HepG2 (cell line): ENCODE measurements around the gene PLXNA4. TPM values are rescaled to one million over a fixed set of nuclear protein-coding genes. Genes with fewer than 3 reads are reported as not detected.

Experiments
- ATAC-seq: fragments of 200-7000 bp; cut with Tn5 transposase; 3 replicates; pipeline ENCODE4 v1.9.1; 2020; ENCODE audit warnings: mild to moderate bottlenecking, moderate library complexity
- BruUV-seq: library from RNA; stranded (reverse); fragments of 400-500 nt; replicated peaks from 2 replicates; lab custom pipeline; 2021; lab: Mats Ljungman, UMichigan
- CTCF ChIA-PET: fragments of 300-600 bp; formaldehyde crosslinking; extraction: SDS; loops from one replicate; lab custom pipeline; 2021; ENCODE audit warnings: low total read pairs, inconsistent platforms, low intra/inter-chr PET ratio; lab: Yijun Ruan, JAX
- POLR2A ChIA-PET: fragments of 350-600 bp; sonication (Branson Sonifier 250); formaldehyde crosslinking; loops from one replicate; lab custom pipeline; 2020; ENCODE audit warnings: antibody characterized with exemption, inconsistent platforms; lab: Yijun Ruan, JAX
- DNase-seq: peaks from one replicate; pipeline ENCODE4 v3.0.0-alpha.2; 2015; ENCODE audit warnings: low spot score
- FAIRE-seq: peaks from 3 replicates; lab custom pipeline; 2011; peaks lifted over from hg19 to GRCh38; lab: Jason Lieb, UNC
- H2AFZ ChIP-seq: one replicate; pipeline ENCODE4 v1.6.1; 2011; ENCODE audit warnings: low read length, inconsistent platforms
- H3K27ac ChIP-seq: fragments of 300-600 bp; 3 replicates; pipeline ENCODE4 v1.8.0; 2011; ENCODE audit warnings: mixed run types, mild to moderate bottlenecking, mixed read lengths, low read length, inconsistent platforms; ENCODE audit not compliant: insufficient read depth; ENCODE audit errors: extremely low read length
- H3K27me3 ChIP-seq, 2 experiments: fragments of 200-600 bp in 1 of 2; 2 replicates in 1 of 2; 3 replicates in 1 of 2; pipeline versions ENCODE4 v1.6.0 to v1.8.0; 2011; ENCODE audit warnings: low read length in 2 of 2, mild to moderate bottlenecking in 2 of 2, moderate library complexity in 2 of 2, inconsistent platforms in 1 of 2; ENCODE audit not compliant: insufficient read depth in 2 of 2, control insufficient read depth in 1 of 2
- H3K36me3 ChIP-seq, 2 experiments: fragments of 200-600 bp in 1 of 2; replicated peaks in 1 of 2; 2 replicates in 1 of 2; 3 replicates in 1 of 2; pipeline versions ENCODE4 v1.5.1 to v1.8.0; 2011; ENCODE audit warnings: low read length in 2 of 2, inconsistent platforms in 1 of 2; ENCODE audit not compliant: insufficient read depth in 2 of 2, control insufficient read depth in 1 of 2
- H3K4me1 ChIP-seq: 2 replicates; pipeline ENCODE4 v1.5.1; 2012; ENCODE audit warnings: low read length, inconsistent platforms; ENCODE audit not compliant: insufficient read depth
- H3K4me2 ChIP-seq: 2 replicates; pipeline ENCODE4 v1.6.0; 2011; ENCODE audit warnings: low read depth, low read length, inconsistent platforms
- H3K4me3 ChIP-seq, 3 experiments: fragments of 200-600 bp in 1 of 3; sonication (generic), shearing (Covaris generic) in 1 of 3; replicated peaks in 1 of 3; 2 replicates each; pipeline ENCODE4 v1.5.1; 2011 to 2016; ENCODE audit warnings: low read length in 3 of 3, inconsistent platforms in 2 of 3, low read depth in 2 of 3, mild to moderate bottlenecking in 2 of 3, control low read depth in 1 of 3, mixed read lengths in 1 of 3; ENCODE audit not compliant: insufficient read depth in 1 of 3
- H3K79me2 ChIP-seq: one replicate; pipeline ENCODE4 v1.6.1; 2011; ENCODE audit warnings: low read length, inconsistent platforms; ENCODE audit not compliant: insufficient read depth
- H3K9ac ChIP-seq: 2 replicates; pipeline ENCODE4 v1.6.0; 2011; ENCODE audit warnings: mild to moderate bottlenecking, low read depth, low read length, inconsistent platforms; ENCODE audit not compliant: insufficient read depth
- H3K9me3 ChIP-seq: 2 replicates; pipeline ENCODE4 v1.5.1; 2012; ENCODE audit warnings: mild to moderate bottlenecking, low read length
- H4K20me1 ChIP-seq: 2 replicates; pipeline ENCODE4 v1.6.0; 2011; ENCODE audit warnings: inconsistent platforms, mild to moderate bottlenecking, low read length, moderate library complexity; ENCODE audit not compliant: insufficient read depth
- CHD2 ChIP-seq: IDR thresholded peaks from 2 replicates; pipeline ENCODE4 v1.6.1; 2011; ENCODE audit warnings: low read depth, low read length, improper control_type of control experiment
- FOXO4 ChIP-seq: sonication (generic); formaldehyde crosslinking; conservative IDR thresholded peaks from 2 replicates; pipeline ENCODE4 v1.8.1; 2023; ENCODE audit warnings: missing genetic modification reagents
- FUBP1 ChIP-seq: sonication (generic); formaldehyde crosslinking; IDR thresholded peaks from 2 replicates; pipeline ENCODE4 v1.5.1; 2020; ENCODE audit warnings: missing genetic modification reagents, mild to moderate bottlenecking, borderline replicate concordance
- JARID2 ChIP-seq: sonication (generic); formaldehyde crosslinking; IDR thresholded peaks from 2 replicates; pipeline ENCODE4 v1.8.1; 2023; ENCODE audit warnings: missing genetic modification reagents, inconsistent platforms; ENCODE audit not compliant: insufficient replicate concordance
- MEIS1 ChIP-seq: sonication (generic); formaldehyde crosslinking; IDR thresholded peaks from 2 replicates; pipeline ENCODE4 v1.9.0; 2021; ENCODE audit warnings: mild to moderate bottlenecking, missing genetic modification reagents, moderate library complexity, borderline replicate concordance
- PAWR ChIP-seq: sonication (generic); formaldehyde crosslinking; IDR thresholded peaks from 2 replicates; pipeline ENCODE4 v1.4.0; 2020; ENCODE audit warnings: missing genetic modification reagents, mild to moderate bottlenecking, borderline replicate concordance
- SOX6 ChIP-seq, 2 experiments: fragments of 450-650 bp in 1 of 2; sonication (generic) in 1 of 2; formaldehyde crosslinking in 1 of 2; IDR thresholded peaks; 2 replicates each; pipeline versions ENCODE4 v1.4.0 to v1.6.1; 2017 to 2020; ENCODE audit warnings: antibody characterized with exemption in 1 of 2, mild to moderate bottlenecking in 1 of 2, missing genetic modification reagents in 1 of 2
- U2AF1 ChIP-seq: fragments of 200-400 bp; formaldehyde crosslinking; optimal IDR thresholded peaks from 2 replicates; pipeline ENCODE3; 2017; ENCODE audit warnings: mild to moderate bottlenecking, low read depth, low read length
- ZC3H13 ChIP-seq: sonication (generic); formaldehyde crosslinking; IDR thresholded peaks from 2 replicates; pipeline ENCODE4 v1.8.1; 2023; ENCODE audit warnings: mild to moderate bottlenecking, missing genetic modification reagents, moderate library complexity
- ZMAT3 ChIP-seq: sonication (generic); formaldehyde crosslinking; conservative IDR thresholded peaks from 2 replicates; pipeline ENCODE4 v1.7.0; 2021; ENCODE audit warnings: missing genetic modification reagents
- ZNF563 ChIP-seq: sonication (generic); formaldehyde crosslinking; IDR thresholded peaks from 2 replicates; pipeline ENCODE4 v1.8.0; 2022; ENCODE audit warnings: mild to moderate bottlenecking, moderate library complexity, missing genetic modification reagents
- ZNF577 ChIP-seq: sonication (generic); formaldehyde crosslinking; IDR thresholded peaks from 2 replicates; pipeline ENCODE4 v1.4.0; 2020; ENCODE audit warnings: mild to moderate bottlenecking, low read depth, missing genetic modification reagents, borderline replicate concordance
- ZNF878 ChIP-seq: sonication (generic); formaldehyde crosslinking; IDR thresholded peaks from 2 replicates; pipeline ENCODE4 v1.8.1; 2023; ENCODE audit warnings: mild to moderate bottlenecking, missing genetic modification reagents, moderate library complexity
- ZSCAN20 ChIP-seq: sonication (generic); formaldehyde crosslinking; IDR thresholded peaks from 2 replicates; pipeline ENCODE4 v1.4.0; 2020; ENCODE audit warnings: missing genetic modification reagents, mild to moderate bottlenecking, borderline replicate concordance
- WGBS: methylation state at CpG from one replicate; pipeline ENCODE4 v1.1.6; 2017; ENCODE audit warnings: low lambda C conversion rate; 5-methylcytosine and 5-hydroxymethylcytosine counted together
- in situ Hi-C: cut with HindIII; loops from 2 replicates; pipeline ENCODE4 v1.10.0; 2017; ENCODE audit warnings: low pct_unique_long_range_greater_than_20kb; ENCODE audit not compliant: extremely low pct_ligation_motif_present
- intact Hi-C: fragments of 100-400 bp; cut with micrococcal nuclease; formaldehyde crosslinking; loops from one replicate; pipeline ENCODE4 v1.10.0; 2022; ENCODE audit not compliant: unreplicated experiment
- polyA plus RNA-seq, 8 experiments: library from polyadenylated mRNA; depleted of rRNA in 3 of 8; stranded (reverse) in 7 of 8; unstranded in 1 of 8; fragments of >200 nt; fragmentation: Illumina TruSeq in 4 of 8; extraction: Trizol in 4 of 8; gene quantifications; 2 replicates each; pipeline versions ENCODE4 v1.2.1 to v1.2.3, GENCODE V29; 2011 to 2016; ENCODE audit warnings: low read depth in 4 of 8, missing spikeins in 1 of 8, mixed read lengths in 1 of 8; ENCODE audit not compliant: insufficient read depth in 1 of 8
- total RNA-seq, 5 experiments: library from RNA; depleted of rRNA; stranded (reverse); fragments of >200 nt; fragmentation: Illumina TruSeq; extraction: Trizol; gene quantifications; 2 replicates each; pipeline ENCODE4 v1.2.3, GENCODE V29; 2016; ENCODE audit warnings: low read depth in 1 of 5
- TF ChIP-seq, protein P1 (sequence below): sonication (generic); formaldehyde crosslinking; conservative IDR thresholded peaks from 2 replicates; pipeline ENCODE4 v1.4.0; 2020; ENCODE audit warnings: missing genetic modification reagents

The PLXNA4 gene
- total and polyA plus RNA-seq, 2 of the 13 experiments (the other 11 are each of a cell fraction or from before 2014, with no cell fraction given): 0.01 to 0.04 TPM

- intact Hi-C loops: no loop called here
- Histone ChIP-seq H3K4me1 (no peaks in the 10 kb centered on the region), H3K36me3 (no peaks in the 10 kb centered on the region), H3K4me2 (no peak overlapping the region), H3K9ac (no peak overlapping the region), H4K20me1 (no peaks in the 10 kb centered on the region), H3K4me3 (no peak overlapping the region), H3K27ac (no peak overlapping the region), H3K79me2 (no peaks in the 10 kb centered on the region), H3K27me3 (peaks cover 0 to 31% of the 10 kb centered on the region in 2 experiments; a peak in 4 of 5 replicates), H3K9me3 (no peaks in the 10 kb centered on the region), H2AFZ (no peak overlapping the region)
- TF ChIP-seq U2AF1 (no peak), ZSCAN20 (CRISPR knock-in tag) (no peak), FOXO4 (CRISPR knock-in tag) (no peak), ZC3H13 (CRISPR knock-in tag) (no peak), ZMAT3 (no peak), PAWR (CRISPR knock-in tag) (no peak), CHD2 (no peak), SOX6 (IDR thresholded peaks at IDR 0.05) (no peak), SOX6 (CRISPR knock-in tag; IDR thresholded peaks at IDR 0.05) (no peak), ZNF577 (CRISPR knock-in tag) (no peak), FUBP1 (CRISPR knock-in tag) (no peak), ZNF878 (CRISPR knock-in tag) (no peak), MEIS1 (CRISPR knock-in tag) (no peak), JARID2 (no peak), ZNF563 (CRISPR knock-in tag) (no peak)
- TF ChIP-seq, protein P1, sequence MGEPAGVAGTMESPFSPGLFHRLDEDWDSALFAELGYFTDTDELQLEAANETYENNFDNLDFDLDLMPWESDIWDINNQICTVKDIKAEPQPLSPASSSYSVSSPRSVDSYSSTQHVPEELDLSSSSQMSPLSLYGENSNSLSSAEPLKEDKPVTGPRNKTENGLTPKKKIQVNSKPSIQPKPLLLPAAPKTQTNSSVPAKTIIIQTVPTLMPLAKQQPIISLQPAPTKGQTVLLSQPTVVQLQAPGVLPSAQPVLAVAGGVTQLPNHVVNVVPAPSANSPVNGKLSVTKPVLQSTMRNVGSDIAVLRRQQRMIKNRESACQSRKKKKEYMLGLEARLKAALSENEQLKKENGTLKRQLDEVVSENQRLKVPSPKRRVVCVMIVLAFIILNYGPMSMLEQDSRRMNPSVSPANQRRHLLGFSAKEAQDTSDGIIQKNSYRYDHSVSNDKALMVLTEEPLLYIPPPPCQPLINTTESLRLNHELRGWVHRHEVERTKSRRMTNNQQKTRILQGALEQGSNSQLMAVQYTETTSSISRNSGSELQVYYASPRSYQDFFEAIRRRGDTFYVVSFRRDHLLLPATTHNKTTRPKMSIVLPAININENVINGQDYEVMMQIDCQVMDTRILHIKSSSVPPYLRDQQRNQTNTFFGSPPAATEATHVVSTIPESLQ (CRISPR knock-in tag): no peak
- ATAC-seq (no peak), FAIRE-seq (no peak), DNase-seq (no peak)
- CTCF ChIA-PET: no interaction called here
- POLR2A ChIA-PET: no interaction called here
- WGBS: 52% methylated on average over 7 of the region's 7 CpGs
- in situ Hi-C loops: no loop called here
- BruUV-seq: no TSS peak
Observed at GRCh38 chr7:132434041-132434440, 142.2 kb downstream of the PLXNA4 start.
